MM.1S (cell line): ENCODE results near the gene CHST3.

ENCODE experiments used
- DNase-seq: peaks from one replicate; pipeline ENCODE4 v3.0.0-alpha.2; 2015
- H2AFZ ChIP-seq: fragments of 300-600 bp; sonication (generic); 2 replicates; pipeline ENCODE4 v1.6.0; 2016; ENCODE audit warnings: antibody characterized with exemption, low read length
- H3F3A ChIP-seq: fragments of 300-600 bp; sonication (generic); 2 replicates; pipeline ENCODE4 v1.6.1; 2016; ENCODE audit warnings: mild to moderate bottlenecking, antibody characterized with exemption, low read length, moderate library complexity, mixed read lengths; ENCODE audit not compliant: insufficient read depth
- H3K27ac ChIP-seq: fragments of 300-600 bp; sonication (generic); 2 replicates; pipeline ENCODE4 v1.5.1; 2016; ENCODE audit warnings: mild to moderate bottlenecking, low read length
- H3K27me3 ChIP-seq: fragments of 300-600 bp; sonication (generic); replicated peaks from 2 replicates; pipeline ENCODE4 v1.6.0; 2016; ENCODE audit warnings: low read length; ENCODE audit not compliant: insufficient read depth
- H3K36me3 ChIP-seq: fragments of 300-600 bp; sonication (generic); replicated peaks from 2 replicates; pipeline ENCODE4 v1.6.1; 2016; ENCODE audit warnings: mild to moderate bottlenecking, low read length, mixed read lengths; ENCODE audit not compliant: insufficient read depth
- H3K4me1 ChIP-seq: fragments of 300-600 bp; sonication (generic); 2 replicates; pipeline ENCODE4 v1.6.1; 2016; ENCODE audit warnings: low read length, mixed read lengths
- H3K4me2 ChIP-seq: fragments of 300-600 bp; sonication (generic); 2 replicates; pipeline ENCODE4 v1.6.0; 2016; ENCODE audit warnings: low read depth, low read length
- H3K4me3 ChIP-seq: fragments of 300-600 bp; sonication (generic); 2 replicates; pipeline ENCODE4 v1.5.1; 2016; ENCODE audit warnings: low read length, mixed read lengths
- H3K79me2 ChIP-seq: fragments of 300-600 bp; sonication (generic); 2 replicates; pipeline ENCODE4 v1.6.1; 2016; ENCODE audit warnings: mixed run types, low read length, mixed read lengths
- H3K9ac ChIP-seq: fragments of 300-600 bp; sonication (generic); 2 replicates; pipeline ENCODE4 v1.6.1; 2016; ENCODE audit warnings: low read length, mixed read lengths
- H3K9me2 ChIP-seq: fragments of 300-600 bp; sonication (generic); replicated peaks from 2 replicates; pipeline ENCODE4 v1.6.1; 2016; ENCODE audit warnings: mild to moderate bottlenecking, low read length, mixed read lengths; ENCODE audit not compliant: insufficient read depth
- H3K9me3 ChIP-seq: fragments of 300-600 bp; sonication (generic); replicated peaks from 2 replicates; pipeline ENCODE4 v1.6.1; 2016; ENCODE audit warnings: mild to moderate bottlenecking, low read length, mixed read lengths; ENCODE audit not compliant: insufficient read depth
- H4K20me1 ChIP-seq: fragments of 300-600 bp; sonication (generic); 2 replicates; pipeline ENCODE4 v1.6.1; 2016; ENCODE audit warnings: mild to moderate bottlenecking, low read length, moderate library complexity, mixed read lengths; ENCODE audit not compliant: insufficient read depth
- EZH2 ChIP-seq: fragments of 300-600 bp; sonication (generic); optimal IDR thresholded peaks from 2 replicates; pipeline ENCODE3; 2017; ENCODE audit warnings: low read depth, mild to moderate bottlenecking, antibody characterized with exemption, low read length, mixed read lengths
- EZH2phosphoT487 ChIP-seq: fragments of 300-600 bp; sonication (generic); IDR thresholded peaks from 2 replicates; pipeline ENCODE4 v1.6.1; 2018; ENCODE audit warnings: antibody characterized with exemption, low read length
- TF ChIP-seq, protein P1 (sequence below): fragments of 300-600 bp; sonication (generic); IDR thresholded peaks from 2 replicates; pipeline ENCODE4 v1.5.1; 2016; ENCODE audit warnings: antibody characterized with exemption, low read length, mixed read lengths

The CHST3 gene

DNA sequence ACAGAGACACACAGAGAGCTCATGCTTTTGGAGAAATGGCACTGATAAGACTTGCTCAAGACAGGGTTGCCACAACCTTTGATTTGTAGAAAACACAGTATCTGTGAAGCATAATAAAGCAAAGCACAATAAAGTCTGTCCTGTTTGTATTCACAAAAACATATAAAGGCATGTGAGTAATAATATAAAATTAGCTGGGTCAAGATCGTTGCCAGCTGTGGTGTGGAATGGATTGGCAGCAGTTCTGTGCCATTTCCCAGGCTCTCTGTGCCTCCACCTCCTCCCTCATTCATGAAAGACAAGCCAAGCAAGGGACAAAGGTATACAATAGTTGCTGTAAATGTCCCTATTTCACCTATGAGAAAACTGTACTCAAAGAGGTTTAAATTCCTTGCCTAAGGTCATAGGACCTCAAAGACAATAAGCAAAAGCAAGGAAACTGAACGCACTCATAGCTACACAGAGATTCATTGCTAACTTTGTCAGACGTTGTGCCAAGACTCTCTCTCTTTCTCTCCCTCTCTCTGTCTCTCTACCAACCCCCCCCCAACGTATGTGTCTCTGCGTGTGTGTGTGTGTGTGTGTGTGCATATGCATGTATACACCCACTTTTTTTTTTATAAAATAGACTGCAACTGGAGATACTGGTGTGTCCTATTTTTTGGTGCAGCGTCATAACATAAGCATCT, 31.8 kb downstream of the CHST3 start:
- H3K9me3 ChIP-seq, result no peaks in the 10 kb centered on the region
- no peak for DNase-seq
- H3K27ac ChIP-seq, result no peak overlapping the region
- no peak overlapping the region for H2AFZ ChIP-seq
- H3K4me3 ChIP-seq, result no peak overlapping the region
- H3F3A ChIP-seq, result no peaks in the 10 kb centered on the region
- no peak overlapping the region for H3K4me2 ChIP-seq
- H3K9me2 ChIP-seq, result no peaks in the 10 kb centered on the region
- no peak overlapping the region for H3K9ac ChIP-seq
- no peaks in the 10 kb centered on the region for H4K20me1 ChIP-seq
- H3K4me1 ChIP-seq, result no peaks in the 10 kb centered on the region
- TF ChIP-seq, protein P1, sequence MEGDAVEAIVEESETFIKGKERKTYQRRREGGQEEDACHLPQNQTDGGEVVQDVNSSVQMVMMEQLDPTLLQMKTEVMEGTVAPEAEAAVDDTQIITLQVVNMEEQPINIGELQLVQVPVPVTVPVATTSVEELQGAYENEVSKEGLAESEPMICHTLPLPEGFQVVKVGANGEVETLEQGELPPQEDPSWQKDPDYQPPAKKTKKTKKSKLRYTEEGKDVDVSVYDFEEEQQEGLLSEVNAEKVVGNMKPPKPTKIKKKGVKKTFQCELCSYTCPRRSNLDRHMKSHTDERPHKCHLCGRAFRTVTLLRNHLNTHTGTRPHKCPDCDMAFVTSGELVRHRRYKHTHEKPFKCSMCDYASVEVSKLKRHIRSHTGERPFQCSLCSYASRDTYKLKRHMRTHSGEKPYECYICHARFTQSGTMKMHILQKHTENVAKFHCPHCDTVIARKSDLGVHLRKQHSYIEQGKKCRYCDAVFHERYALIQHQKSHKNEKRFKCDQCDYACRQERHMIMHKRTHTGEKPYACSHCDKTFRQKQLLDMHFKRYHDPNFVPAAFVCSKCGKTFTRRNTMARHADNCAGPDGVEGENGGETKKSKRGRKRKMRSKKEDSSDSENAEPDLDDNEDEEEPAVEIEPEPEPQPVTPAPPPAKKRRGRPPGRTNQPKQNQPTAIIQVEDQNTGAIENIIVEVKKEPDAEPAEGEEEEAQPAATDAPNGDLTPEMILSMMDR, result no peak
- TF ChIP-seq EZH2 (no peak), EZH2phosphoT487 (no peak)
- no peaks in the 10 kb centered on the region for H3K36me3 ChIP-seq
- no peaks in the 10 kb centered on the region for H3K27me3 ChIP-seq
- no peaks in the 10 kb centered on the region for H3K79me2 ChIP-seq

DNA sequence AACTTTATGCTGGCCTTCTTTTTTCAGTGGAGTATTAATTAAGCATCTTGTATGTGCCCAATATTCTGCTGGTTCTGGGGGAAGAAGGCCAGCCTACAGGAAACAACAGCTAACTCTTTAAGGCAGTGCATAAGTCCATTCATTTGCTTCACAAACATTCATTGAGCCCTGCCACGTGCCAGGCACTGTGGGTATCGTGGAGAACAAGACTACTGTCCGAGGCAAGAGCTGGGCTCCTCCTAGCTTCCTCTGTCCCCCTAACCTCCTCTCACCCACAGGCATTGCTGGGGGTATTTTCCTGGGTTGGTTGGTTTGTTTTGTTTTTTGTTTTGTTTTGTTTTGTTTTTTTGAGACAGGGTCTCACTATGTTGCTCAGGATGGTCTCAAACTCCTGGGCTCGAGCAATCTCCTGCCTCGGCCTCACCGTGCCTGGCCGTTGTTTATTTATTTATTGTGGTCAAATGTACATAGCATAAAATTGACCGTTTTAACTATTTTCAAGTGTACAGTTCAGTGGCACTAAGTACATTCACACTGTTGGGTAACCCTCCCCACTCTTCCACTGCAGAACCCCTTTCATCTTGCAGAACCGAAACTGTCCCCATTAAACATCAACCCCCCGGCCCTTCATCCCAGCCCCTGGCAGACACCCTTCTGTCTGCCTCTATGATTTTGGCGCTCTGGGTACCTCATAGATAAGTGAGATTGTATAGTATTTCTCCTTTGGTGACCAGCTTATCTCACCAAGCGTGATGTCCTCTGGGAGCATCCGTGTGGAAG, 32.6 kb downstream of the CHST3 start:
- Histone ChIP-seq H3K9me2 (no peaks in the 10 kb centered on the region), H3K79me2 (no peaks in the 10 kb centered on the region), H2AFZ (no peak overlapping the region), H3K4me3 (no peak overlapping the region), H3K36me3 (no peaks in the 10 kb centered on the region), H3F3A (no peaks in the 10 kb centered on the region), H3K4me1 (no peaks in the 10 kb centered on the region), H3K27me3 (no peaks in the 10 kb centered on the region), H4K20me1 (no peaks in the 10 kb centered on the region), H3K9me3 (no peaks in the 10 kb centered on the region), H3K4me2 (no peak overlapping the region), H3K9ac (no peak overlapping the region), H3K27ac (no peak overlapping the region)
- TF ChIP-seq, protein P1, result no peak
- TF ChIP-seq EZH2 (no peak), EZH2phosphoT487 (no peak)
- no peak for DNase-seq

DNA sequence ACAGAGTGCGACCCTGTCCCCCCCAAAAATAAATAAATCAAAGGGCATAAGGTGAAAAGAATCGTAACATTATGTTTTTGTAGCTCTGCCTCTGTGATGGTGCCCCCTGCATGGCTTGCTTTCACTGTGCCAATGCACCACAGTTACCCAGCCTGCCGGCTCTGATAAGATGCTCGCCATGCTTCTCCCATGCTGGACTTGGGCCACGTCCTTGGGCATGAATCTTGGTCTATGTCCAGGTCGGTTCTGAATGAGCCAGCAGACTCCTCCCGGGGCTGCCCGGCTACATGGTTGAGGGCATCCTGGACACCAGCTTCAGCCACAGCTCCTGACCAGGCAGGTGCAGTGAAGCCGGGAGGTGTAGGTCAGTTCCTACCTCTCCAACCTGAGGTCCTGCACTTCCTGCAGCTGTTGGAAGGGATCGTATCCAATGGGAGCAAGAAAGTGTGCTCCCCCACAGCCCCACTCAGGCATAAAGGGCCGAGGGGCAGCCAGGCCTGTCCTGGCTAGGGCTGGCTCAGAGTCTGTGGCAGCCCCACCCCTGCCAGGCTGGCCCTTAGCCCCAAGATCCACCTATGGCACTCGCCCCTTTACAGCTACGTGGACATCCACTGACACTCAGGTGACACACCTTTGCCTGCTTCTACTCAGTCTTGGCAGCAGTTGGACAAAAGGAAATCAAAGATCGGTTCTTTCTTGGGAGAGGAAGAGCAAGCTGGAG, 34.1 kb downstream of the CHST3 start:
- Histone ChIP-seq H3K36me3 (no peaks in the 10 kb centered on the region), H3K9ac (no peak overlapping the region), H3K4me1 (no peaks in the 10 kb centered on the region), H3K9me3 (no peaks in the 10 kb centered on the region), H3K4me2 (no peak overlapping the region), H3K79me2 (no peaks in the 10 kb centered on the region), H3K9me2 (no peaks in the 10 kb centered on the region), H2AFZ (no peak overlapping the region), H3K4me3 (no peak overlapping the region), H3K27ac (no peak overlapping the region), H4K20me1 (no peaks in the 10 kb centered on the region), H3F3A (no peaks in the 10 kb centered on the region), H3K27me3 (no peaks in the 10 kb centered on the region)
- TF ChIP-seq EZH2, result no peak
- TF ChIP-seq EZH2phosphoT487, result no peak
- TF ChIP-seq, protein P1, result no peak
- no peak for DNase-seq
